ENCODE data around the gene MYPOP.
"Not testable (repeated sequence)": the region's sequence is repeated elsewhere in the genome, so short reads cannot be mapped to it uniquely, and the experiment has no call there.

The MYPOP gene

GRCh38 chr19:45882652-45883585 lies 19.5 kb downstream of the MYPOP start:
- peak; percentile 91 for DNase-seq

DNA sequence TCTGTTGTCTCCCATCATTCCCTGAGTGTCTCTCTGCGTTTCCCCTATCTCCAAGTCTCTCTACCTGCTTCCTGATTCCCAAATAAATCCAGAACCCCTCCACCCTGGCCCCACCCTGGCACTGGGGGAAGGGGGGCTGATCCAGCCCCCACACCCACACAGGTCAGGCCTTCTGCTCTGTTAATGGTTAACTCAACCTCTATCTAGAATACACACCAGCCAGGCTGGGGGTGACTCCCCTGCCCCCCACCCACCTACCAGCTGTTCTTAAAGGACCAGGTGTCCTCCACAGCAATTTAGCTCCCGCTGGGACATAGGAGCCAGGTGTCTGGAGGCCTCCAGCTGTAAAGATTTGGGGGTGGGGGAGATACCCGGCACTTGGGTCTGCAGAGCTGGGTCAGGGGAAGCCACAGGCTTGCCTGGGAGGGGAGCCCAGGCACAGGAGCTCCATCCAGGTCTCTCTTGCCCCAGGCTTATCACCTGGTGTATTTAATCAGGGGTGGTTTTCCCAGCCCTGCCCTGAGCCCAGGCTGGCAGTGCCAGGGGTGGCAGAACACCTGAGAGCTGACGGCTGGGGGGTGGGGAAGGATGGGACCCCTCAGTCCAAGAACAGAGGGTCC lies 20.4 kb downstream of the MYPOP start:
- DNase-seq = no peak

GRCh38 chr19:45881082-45881908 lies 21.1 kb downstream of the MYPOP start:
- peak; percentile 30 for DNase-seq

DNA sequence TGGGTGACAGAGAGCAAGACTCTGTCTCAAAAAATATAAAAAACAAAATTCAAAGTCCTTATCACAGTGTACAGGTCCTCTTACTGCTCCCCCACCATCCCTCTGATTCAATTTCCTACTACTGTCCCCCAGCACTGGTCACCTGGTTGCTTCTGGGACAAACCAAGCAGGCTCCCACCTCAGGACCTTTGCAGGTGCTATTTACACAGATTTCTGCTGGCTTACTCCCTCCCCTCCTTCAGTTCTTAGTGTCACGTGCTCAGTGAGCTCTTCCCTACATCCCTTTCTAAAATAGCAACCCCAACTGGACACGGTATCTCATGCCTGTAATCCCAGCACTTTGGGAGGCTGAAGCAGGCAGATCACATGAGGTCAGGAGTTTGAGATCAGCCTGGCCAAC lies 22.4 kb downstream of the MYPOP start:
- no peak for DNase-seq

GRCh38 chr19:45879055-45879454 lies 23.4 kb downstream of the MYPOP start:
- DNase-seq = no peak

GRCh38 chr19:45878043-45878794 lies 24.2 kb downstream of the MYPOP start:
- DNase-seq = no peak

DNA sequence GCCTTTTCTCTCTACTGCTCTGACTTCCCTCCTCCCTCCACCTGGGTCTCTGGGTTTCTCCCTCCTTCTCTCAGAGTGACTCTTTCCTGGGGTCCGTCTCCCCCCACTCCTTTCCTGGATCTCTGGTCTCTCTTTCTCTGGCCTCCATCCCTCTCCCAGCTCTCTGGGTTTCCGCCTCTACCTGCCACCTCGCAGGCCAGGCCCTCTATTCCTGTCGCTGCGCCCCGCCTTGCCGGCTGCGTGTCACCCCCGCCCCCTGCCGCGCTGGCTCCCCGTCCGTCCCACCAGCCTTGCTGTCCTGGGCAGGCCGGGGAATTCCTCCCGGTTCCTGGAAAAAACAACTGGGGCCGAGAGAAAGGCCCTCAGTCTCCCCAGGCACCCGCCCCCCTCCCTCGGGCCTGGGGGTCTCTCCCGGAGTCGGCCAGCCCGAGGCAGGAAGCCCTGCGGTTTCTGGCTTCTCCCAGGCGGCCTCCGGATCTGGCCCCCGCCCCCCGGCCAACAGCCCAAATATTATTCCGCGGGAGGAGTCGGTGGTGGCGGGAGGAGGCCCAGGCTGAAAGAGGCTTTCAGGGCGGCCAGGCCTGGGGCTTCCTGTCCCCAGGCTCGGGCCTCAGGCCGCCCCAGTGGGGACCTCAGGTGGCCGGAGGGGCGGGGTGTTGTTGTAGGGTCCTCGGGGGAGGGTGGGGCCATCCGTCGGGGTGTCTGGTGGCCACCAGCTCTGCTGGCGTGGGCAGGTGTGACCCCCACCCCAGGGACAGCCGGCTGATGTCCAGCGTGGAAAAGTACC lies 25.8 kb downstream of the MYPOP start:
- peak; percentile 36 for DNase-seq

DNA sequence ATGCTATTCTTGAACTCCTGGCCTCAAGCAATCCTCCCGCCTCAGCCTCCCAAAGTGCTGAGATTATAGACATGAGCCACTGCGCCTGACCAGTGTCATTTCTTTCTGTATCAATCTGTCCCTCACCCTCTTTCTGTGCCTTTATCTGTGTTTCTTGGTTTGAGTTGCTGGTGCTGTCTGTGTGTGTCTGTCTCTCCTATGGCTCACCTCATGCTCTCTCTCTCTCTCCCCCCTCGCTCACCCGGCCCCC lies 26.3 kb downstream of the MYPOP start:
- peak; percentile 47 for DNase-seq

GRCh38 chr19:45874620-45874966 lies 27.8 kb downstream of the MYPOP start:
- DNase-seq = no peak

DNA sequence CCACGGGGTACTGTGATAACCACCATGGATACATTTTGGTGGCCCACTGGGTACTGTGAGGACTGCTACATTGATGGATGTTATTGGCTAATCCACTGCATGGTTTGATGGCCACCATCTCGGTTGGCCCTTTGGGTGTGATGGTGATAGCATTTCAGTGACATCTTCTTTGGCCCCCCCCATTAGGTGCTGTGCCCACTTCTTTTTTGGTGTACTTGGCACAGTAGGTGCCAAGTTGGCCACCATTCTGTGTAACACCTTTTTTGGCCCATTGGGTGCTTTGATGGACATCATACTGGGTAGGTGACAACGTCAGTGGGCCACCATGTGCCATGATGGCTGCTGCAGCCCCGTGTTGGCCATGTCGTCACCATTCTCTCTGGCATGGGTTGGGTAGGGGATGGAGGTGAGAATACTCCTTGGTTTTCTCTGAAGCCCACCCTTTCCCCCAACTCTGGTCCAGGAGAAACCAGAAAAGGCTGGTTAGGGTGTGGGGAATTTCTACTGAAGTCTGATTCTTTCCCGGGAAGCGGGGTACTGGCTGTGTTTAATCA lies 29.1 kb downstream of the MYPOP start:
- DNase-seq = no peak

GRCh38 chr19:45872095-45872919 lies 30.1 kb downstream of the MYPOP start:
- DNase-seq = no peak

DNA sequence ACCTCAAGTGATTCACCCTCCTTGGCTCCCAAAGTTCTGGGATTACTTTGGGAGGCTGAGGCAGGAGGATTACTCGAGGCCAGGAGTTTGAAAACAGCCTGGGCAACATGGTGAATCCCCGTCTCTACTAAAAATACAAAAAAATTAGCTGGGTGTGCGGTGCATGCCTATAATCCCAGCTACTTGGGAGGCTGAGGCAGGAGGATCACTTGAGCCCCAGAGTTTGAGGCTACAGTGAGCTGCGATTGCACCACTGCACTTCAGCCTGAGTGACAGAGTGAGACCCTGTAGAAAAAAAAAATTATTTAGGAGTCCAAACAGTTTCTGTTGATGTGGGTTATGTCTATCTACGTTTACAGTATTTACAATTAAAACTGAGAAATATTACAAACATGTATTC lies 31.6 kb downstream of the MYPOP start:
- DNase-seq = no peak

- not testable (repeated sequence) for DNase-seq
Measured at GRCh38 chr19:45867241-45867640, 35.2 kb downstream of the MYPOP start.

- no peak for DNase-seq
Measured at GRCh38 chr19:45866400-45867176, 35.8 kb downstream of the MYPOP start.

DNA sequence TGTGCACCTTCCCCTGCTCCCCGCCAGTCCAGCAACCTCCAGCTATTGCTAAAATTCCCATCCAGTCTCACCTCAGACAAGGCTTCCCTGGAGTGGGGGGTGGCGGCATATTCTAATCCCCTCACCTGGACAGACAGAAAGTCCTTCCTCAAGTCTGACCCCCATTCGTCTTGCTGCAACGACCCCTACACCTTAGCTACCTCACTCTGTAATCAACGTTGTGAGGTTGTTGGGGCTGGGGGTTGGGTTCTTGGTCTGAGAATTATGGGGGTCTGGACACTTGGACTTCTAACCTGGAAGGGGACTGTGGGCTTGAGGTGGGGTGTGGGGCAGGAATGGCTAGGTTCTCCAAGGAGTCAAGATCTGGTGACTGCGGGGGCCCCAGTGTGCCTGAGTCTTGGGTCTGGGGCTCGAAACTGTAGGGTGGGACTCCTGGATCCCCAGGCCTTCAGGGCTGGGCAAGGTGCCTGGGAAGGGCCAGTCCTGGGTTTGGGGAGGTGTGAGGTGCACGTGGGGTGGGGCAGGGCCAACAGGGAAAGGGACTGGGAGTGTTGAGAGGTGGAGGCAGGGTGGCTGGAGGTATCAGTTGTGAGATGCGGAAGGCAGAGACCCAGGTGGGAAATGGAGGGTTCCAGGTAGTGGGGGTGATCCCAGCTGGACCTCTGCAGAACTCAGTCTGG lies 37.0 kb downstream of the MYPOP start:
- no peak for DNase-seq

GRCh38 chr19:45864629-45865082 lies 37.8 kb downstream of the MYPOP start:
- DNase-seq = no peak

DNA sequence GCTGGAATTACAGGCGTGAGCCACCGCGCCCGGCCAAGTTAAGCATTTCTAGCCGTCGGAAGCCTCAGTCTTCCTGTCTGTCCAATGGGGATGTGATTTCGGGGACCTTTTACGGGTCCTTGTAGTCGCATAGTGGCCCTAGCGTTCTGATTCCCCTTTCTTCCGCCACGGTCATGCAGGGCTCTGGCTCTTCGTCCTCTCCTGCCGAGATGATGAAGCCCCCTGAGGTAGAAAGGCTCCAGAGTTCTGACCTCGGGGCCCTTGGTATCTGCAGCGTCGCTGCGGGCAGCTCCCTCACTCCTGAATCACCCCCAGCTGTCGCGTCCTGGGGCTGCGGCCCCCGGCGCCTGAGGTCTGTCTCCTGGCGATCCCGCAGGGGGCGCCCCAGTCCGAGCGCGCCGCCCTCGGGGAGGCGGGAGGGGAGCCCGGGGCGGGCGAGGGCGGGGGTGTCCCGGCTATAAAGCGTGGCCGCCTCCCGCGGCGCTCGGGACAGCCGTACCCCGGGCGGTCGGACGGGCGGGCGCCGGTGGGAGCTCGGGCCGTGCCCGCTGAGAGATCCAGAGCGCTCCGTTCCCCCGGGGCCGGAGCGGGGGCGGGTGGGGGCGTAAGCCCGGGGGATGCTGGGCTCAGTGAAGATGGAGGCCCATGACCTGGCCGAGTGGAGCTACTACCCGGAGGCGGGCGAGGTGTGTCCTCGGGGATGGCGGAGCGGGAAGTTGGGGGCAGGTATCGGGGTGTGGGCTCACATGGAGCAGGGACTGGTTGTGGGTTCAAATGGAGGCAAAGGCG lies 38.4 kb downstream of the MYPOP start, which contains the start of gene FOXA3:
FOXA3 (plus strand) TSS at position 487 of the 789 bp plus-strand sequence; CDS start at position 618, 131 bp downstream.
- peak; percentile 77 for DNase-seq

DNA sequence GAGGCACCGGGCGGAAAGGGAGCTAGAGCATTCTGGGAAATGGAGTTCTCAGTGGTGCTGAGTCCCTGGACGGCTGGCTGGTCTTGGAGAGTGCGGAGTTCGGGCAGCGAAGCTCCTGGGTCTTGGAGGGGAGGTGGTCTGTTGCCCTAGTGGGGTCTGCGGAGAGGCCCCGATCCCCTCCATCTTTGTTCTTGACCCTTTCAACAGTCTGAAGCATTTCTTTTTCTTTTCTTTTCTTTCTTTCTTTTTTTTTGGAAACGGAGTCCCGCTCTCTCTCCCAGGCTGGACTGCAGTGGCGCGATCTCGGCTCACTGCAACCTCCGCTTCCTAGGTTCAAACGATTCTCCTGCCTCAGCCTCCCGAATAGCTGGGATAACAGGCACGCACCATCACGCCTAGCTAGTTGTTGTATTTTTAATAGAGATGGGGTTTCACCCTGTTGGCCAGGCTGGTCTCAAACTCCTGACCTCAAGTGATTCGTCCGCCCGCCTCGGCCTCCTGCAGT lies 39.0 kb downstream of the MYPOP start:
- DNase-seq = no peak

All from activated CD4-positive, alpha-beta T cell treated with anti-CD3 and anti-CD28 coated beads, Interleukin-2, Interleukin-6, amounts not matched to agents 100 ng/mL and 50 ng/mL, durations not matched to agents 16 hours and 8 hours (primary cell).